ENCODE data around the gene CEMIP.

Gene CEMIP

GRCh38 chr15:80977627-80978036 is 198.5 kb downstream of the CEMIP start (continued):
- TF ChIP-seq ZNF629 (tag by site-specific recombination; IDR thresholded peaks at IDR 0.05) (peak; percentile 19; the same call in 1 of the 2 replicates), ZNF843 (tag by site-specific recombination; IDR thresholded peaks at IDR 0.05) (no peak), KLF1 (tag by site-specific recombination; IDR thresholded peaks at IDR 0.05) (peak; percentile 93), ZNF24 (tag by site-specific recombination; IDR thresholded peaks at IDR 0.05) (no peak), ZNF214 (tag by site-specific recombination; IDR thresholded peaks at IDR 0.05; ENCODE audit: borderline replicate concordance) (no peak), ELK4 (IDR thresholded peaks at IDR 0.05; ENCODE audit: borderline replicate concordance, low read depth, low read length) (no peak), ZNF558 (tag by site-specific recombination; IDR thresholded peaks at IDR 0.05) (no peak), KLF17 (tag by site-specific recombination; IDR thresholded peaks at IDR 0.05) (no peak), ZNF747 (tag by site-specific recombination; IDR thresholded peaks at IDR 0.05) (no peak), ZNF2 (tag by site-specific recombination; IDR thresholded peaks at IDR 0.05) (0 out of 2 replicates have a peak, but pooled peaks have one; percentile 38), ZBTB21 (tag by site-specific recombination; IDR thresholded peaks at IDR 0.05) (no peak), ZNF146 (tag by site-specific recombination; IDR thresholded peaks at IDR 0.05) (no peak), YY2 (tag by site-specific recombination; IDR thresholded peaks at IDR 0.05) (no peak), FEZF1 (tag by site-specific recombination; IDR thresholded peaks at IDR 0.05) (0 out of 2 replicates have a peak, but pooled peaks have one; percentile 36), ZNF202 (tag by site-specific recombination; IDR thresholded peaks at IDR 0.05; ENCODE audit: borderline replicate concordance) (no peak), TCF7L2 (IDR thresholded peaks at IDR 0.05; ENCODE audit: borderline replicate concordance, low read depth, low read length) (no peak), ZNF366 (tag by site-specific recombination; conservative IDR thresholded peaks at IDR 0.05) (no peak), BCL6B (tag by site-specific recombination; IDR thresholded peaks at IDR 0.05) (0 out of 2 replicates have a peak, but pooled peaks have one; percentile 35), ZNF398 (tag by site-specific recombination; IDR thresholded peaks at IDR 0.05) (peak; percentile 66)

- Histone ChIP-seq H3K4me3 (ENCODE audit: low read depth, low read length) (no peak overlapping the region), H3K4me1 (ENCODE audit: control insufficient read depth, insufficient read depth, low read length) (peaks cover 14% of the 10 kb centered on the region), H3K36me3 (ENCODE audit: control insufficient read depth in 2 of 2, insufficient read depth in 1 of 2, low read length in 2 of 2) (peaks cover 6 to 19% of the 10 kb centered on the region in 2 experiments; a peak in 2 of 3 replicates), H3K9me3 (ENCODE audit: control insufficient read depth, insufficient read depth, low read depth, low read length) (no peaks in the 10 kb centered on the region), H3K27ac (ENCODE audit: extremely low read depth, low read depth, low read length) (no peak overlapping the region)
- POLR2A ChIA-PET, result interaction anchor here (0.7 to 1.2 kb wide), 4 partner anchors 9 to 287 kb away, joined by 3 read pairs; no protein-coding TSS in a partner anchor
- CTCF ChIA-PET, result interaction anchor here (0.5 to 2.4 kb wide), 14 partner anchors 8 to 288 kb away, joined by 3 to 36 read pairs (median 5); no protein-coding TSS in a partner anchor
- TF ChIP-seq ZNF211 (tag by site-specific recombination; IDR thresholded peaks at IDR 0.05; ENCODE audit: low read depth) (no peak), ZNF133 (tag by site-specific recombination; IDR thresholded peaks at IDR 0.05) (no peak), PRDM2 (tag by site-specific recombination; IDR thresholded peaks at IDR 0.05; ENCODE audit: borderline replicate concordance) (no peak), KLF10 (tag by site-specific recombination; IDR thresholded peaks at IDR 0.05) (peak; percentile 84), ZNF501 (tag by site-specific recombination; IDR thresholded peaks at IDR 0.05) (no peak), ELK4 (IDR thresholded peaks at IDR 0.05; ENCODE audit: borderline replicate concordance, low read depth, low read length) (no peak)
Measured at GRCh38 chr15:80978685-80979329, 199.6 kb downstream of the CEMIP start.

Data from HEK293 (cell line).